Epithelial cell of esophagus (primary cell): ENCODE measurements around the gene GUCY2D.

ENCODE experiments used
- DNase-seq: peaks from one replicate; pipeline ENCODE4 v3.0.0; 2010; ENCODE audit warnings: low read depth
- H3K4me3 ChIP-seq: 2 replicates; pipeline ENCODE4 v1.5.1; 2011; ENCODE audit warnings: mild to moderate bottlenecking, low read length, control low read depth
- TF ChIP-seq, protein P1 (sequence below): IDR thresholded peaks from 2 replicates; pipeline ENCODE4 v1.5.1; 2011; ENCODE audit warnings: low read depth, mild to moderate bottlenecking, low read length, control low read depth, inconsistent platforms; ENCODE audit not compliant: insufficient read depth; ENCODE audit errors: missing control alignments

The GUCY2D gene

GRCh38 chr17:8012045-8012580, 9.7 kb downstream of the GUCY2D start:
- no peak for DNase-seq
- no peak overlapping the region for H3K4me3 ChIP-seq
- TF ChIP-seq, protein P1, sequence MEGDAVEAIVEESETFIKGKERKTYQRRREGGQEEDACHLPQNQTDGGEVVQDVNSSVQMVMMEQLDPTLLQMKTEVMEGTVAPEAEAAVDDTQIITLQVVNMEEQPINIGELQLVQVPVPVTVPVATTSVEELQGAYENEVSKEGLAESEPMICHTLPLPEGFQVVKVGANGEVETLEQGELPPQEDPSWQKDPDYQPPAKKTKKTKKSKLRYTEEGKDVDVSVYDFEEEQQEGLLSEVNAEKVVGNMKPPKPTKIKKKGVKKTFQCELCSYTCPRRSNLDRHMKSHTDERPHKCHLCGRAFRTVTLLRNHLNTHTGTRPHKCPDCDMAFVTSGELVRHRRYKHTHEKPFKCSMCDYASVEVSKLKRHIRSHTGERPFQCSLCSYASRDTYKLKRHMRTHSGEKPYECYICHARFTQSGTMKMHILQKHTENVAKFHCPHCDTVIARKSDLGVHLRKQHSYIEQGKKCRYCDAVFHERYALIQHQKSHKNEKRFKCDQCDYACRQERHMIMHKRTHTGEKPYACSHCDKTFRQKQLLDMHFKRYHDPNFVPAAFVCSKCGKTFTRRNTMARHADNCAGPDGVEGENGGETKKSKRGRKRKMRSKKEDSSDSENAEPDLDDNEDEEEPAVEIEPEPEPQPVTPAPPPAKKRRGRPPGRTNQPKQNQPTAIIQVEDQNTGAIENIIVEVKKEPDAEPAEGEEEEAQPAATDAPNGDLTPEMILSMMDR: no peak

DNA sequence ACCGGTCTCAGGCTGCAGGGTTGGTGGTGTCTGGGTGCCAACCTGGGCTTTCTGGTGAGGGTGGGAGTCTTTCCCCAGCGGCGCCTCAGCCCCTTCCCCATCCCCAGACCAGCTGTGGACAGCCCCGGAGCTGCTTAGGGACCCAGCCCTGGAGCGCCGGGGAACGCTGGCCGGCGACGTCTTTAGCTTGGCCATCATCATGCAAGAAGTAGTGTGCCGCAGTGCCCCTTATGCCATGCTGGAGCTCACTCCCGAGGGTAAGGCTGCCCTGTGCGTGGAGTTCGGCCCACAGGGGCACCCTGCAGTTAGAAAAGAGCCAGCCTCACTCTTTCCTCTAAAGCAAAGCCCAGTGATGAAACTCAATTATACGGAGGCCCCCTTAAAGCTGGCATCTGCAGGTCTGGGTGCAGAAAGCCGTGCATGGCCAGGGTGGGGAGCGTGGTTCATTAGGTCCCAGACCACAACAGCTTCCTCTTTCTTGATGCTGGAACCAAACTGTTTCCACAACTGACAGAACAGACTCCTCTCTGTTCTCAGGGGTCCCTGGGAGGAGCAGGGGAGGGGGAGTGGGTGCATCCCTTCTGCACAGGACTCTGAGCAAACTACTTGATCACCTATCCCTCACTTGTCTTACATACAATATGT, 10.7 kb downstream of the GUCY2D start:
- TF ChIP-seq, protein P1: no peak
- no peak for DNase-seq
- no peak overlapping the region for H3K4me3 ChIP-seq

- DNase-seq: no peak
- TF ChIP-seq, protein P1: no peak
- no peak overlapping the region for H3K4me3 ChIP-seq
These were observed 11.5 kb downstream of the GUCY2D start for GRCh38 chr17:8013731-8014557.

GRCh38 chr17:8014558-8014850, 12.1 kb downstream of the GUCY2D start:
- TF ChIP-seq, protein P1: no peak
- no peak for DNase-seq
- no peak overlapping the region for H3K4me3 ChIP-seq

- TF ChIP-seq, protein P1: no peak
- no peak overlapping the region for H3K4me3 ChIP-seq
These were observed 13.0 kb downstream of the GUCY2D start for GRCh38 chr17:8015236-8015956.

DNA sequence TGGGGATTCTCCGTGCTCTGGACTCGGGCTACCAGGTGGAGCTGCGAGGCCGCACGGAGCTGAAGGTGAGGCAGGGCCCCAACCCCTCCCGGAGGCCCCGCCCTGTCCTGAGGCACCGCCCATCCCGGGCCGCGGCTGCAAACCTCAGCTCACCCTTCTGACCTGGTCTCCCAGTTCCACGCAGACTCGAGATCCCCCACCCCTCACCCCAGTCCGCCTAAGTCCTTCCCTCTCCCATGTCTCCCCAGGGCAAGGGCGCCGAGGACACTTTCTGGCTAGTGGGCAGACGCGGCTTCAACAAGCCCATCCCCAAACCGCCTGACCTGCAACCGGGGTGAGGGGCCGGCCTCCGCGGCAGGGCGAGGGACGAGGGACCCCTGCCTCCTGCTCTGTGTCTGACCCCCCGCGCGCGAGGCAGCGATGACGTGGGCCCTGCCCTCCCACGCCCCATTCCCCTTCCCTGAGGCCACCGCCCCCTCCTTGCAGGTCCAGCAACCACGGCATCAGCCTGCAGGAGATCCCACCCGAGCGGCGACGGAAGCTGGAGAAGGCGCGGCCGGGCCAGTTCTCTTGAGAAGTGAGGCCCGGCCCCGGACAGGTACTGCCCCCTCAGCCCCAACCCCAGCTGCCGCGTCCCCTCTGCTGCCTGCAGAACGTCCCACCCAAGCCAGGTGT, 13.7 kb downstream of the GUCY2D start:
- TF ChIP-seq, protein P1: no peak
- peak overlapping the region; percentile 38 for H3K4me3 ChIP-seq
- DNase-seq: no peak

More at GRCh38 chr17:8015236-8015956, 13.0 kb downstream of the GUCY2D start:
- no peak for DNase-seq
